Motor neuron (in vitro differentiated cells): ENCODE data around the gene GNPTG. TPM values are rescaled to one million over a fixed set of nuclear protein-coding genes. Genes with fewer than 3 reads are reported as not detected.

Experiments
- ATAC-seq, 8 experiments: fragments of 200-7000 bp; cut with Tn5 transposase; replicated peaks in 6 of 8; 2 replicates each; pipeline ENCODE4 v1.8.0; 2021; ENCODE audit warnings: mild to moderate bottlenecking in 8 of 8, moderate library complexity in 8 of 8
- H3K27ac ChIP-seq, 2 donors: fragments of 250-450 bp; sonication (Bioruptor Pico); 2 replicates each; pipeline ENCODE4 v1.9.0; 2021; ENCODE audit warnings: antibody characterized with exemption in 2 of 2, mild to moderate bottlenecking in 2 of 2, moderate library complexity in 1 of 2
- H3K4me1 ChIP-seq, 2 donors: fragments of 250-450 bp; sonication (Bioruptor Pico); replicated peaks in 1 of 2; 2 replicates each; pipeline ENCODE4 v1.6.1; 2021; ENCODE audit warnings: antibody characterized with exemption in 2 of 2, mild to moderate bottlenecking in 2 of 2, moderate library complexity in 1 of 2
- H3K4me3 ChIP-seq, 5 donors: fragments of 250-450 bp; sonication (Bioruptor Pico); 2 replicates each; pipeline ENCODE4 v1.9.0; 2021; ENCODE audit warnings: antibody characterized with exemption in 5 of 5, mild to moderate bottlenecking in 5 of 5, moderate library complexity in 4 of 5
- WGBS, 10 experiments: fragments of 450-650 bp; shearing (Covaris generic); methylation state at CpG; one replicate each; pipeline ENCODE4 v1.0.0; 2022; 5-methylcytosine and 5-hydroxymethylcytosine counted together
- in situ Hi-C, 9 experiments: fragments of 400-800 bp; cut with MboI; loops; one replicate each; pipeline ENCODE4 v1.15.0; 2021; ENCODE audit warnings: low sequenced_read_pairs in 9 of 9, low pct_unique_long_range_greater_than_20kb in 2 of 9; ENCODE audit not compliant: unreplicated experiment in 9 of 9
- total RNA-seq, 8 experiments: library from RNA; unstranded; fragments of 300-600 nt; gene quantifications; 2 replicates each; pipeline versions ENCODE4 v1.2.3 to v1.2.4, GENCODE V29; 2022

The GNPTG gene
- total RNA-seq, 8 experiments from 2014 or later: 13.4 to 90.4 (median 32.8) TPM

- in situ Hi-C loops: no loop called here
- Histone ChIP-seq H3K4me1 (no peaks in the 10 kb centered on the region), H3K27ac (no peak overlapping the region), H3K4me3 (no peak overlapping the region)
- WGBS, 10 experiments: 70 to 100% (median 94%) methylated on average over 1 to 9 of the region's 11 CpGs; no CpG with 5 or more reads in 5 of the 10 experiments
- no peak for ATAC-seq
Observed at GRCh38 chr16:1362807-1363206, 11.1 kb downstream of the GNPTG start.

- 12 to 100% (median 40%) methylated on average over 1 to 4 of the region's 18 CpGs; no CpG with 5 or more reads in 3 of the 10 experiments for WGBS, 10 experiments
- no peaks in the 10 kb centered on the region for H3K4me1 ChIP-seq
Observed at GRCh38 chr16:1363501-1364041, 11.8 kb downstream of the GNPTG start.

GRCh38 chr16:1364510-1364909 is 12.8 kb downstream of the GNPTG start:
- ATAC-seq: no peak
- Histone ChIP-seq H3K4me1 (no peaks in the 10 kb centered on the region), H3K27ac (no peak overlapping the region), H3K4me3 (no peak overlapping the region)
- in situ Hi-C loops: no loop called here
- WGBS, 10 experiments: 80 to 95% (median 87%) methylated on average over 2 to 7 of the region's 22 CpGs; no CpG with 5 or more reads in 6 of the 10 experiments

More at GRCh38 chr16:1363501-1364041, 11.8 kb downstream of the GNPTG start:
- no peak overlapping the region for H3K27ac ChIP-seq
- in situ Hi-C loops: no loop called here
- peak; percentile 63 to 87 (median 80) for ATAC-seq
- no peak overlapping the region for H3K4me3 ChIP-seq

GRCh38 chr16:1366060-1366711 is 14.5 kb downstream of the GNPTG start:
- peak in 1 of 8 experiments; percentile 8 for ATAC-seq
- in situ Hi-C loops: no loop called here
- H3K4me1 ChIP-seq: no peaks in the 10 kb centered on the region
- H3K27ac ChIP-seq: no peak overlapping the region
- WGBS, 10 experiments: 80 to 100% (median 88%) methylated on average over 1 to 14 of the region's 29 CpGs; no CpG with 5 or more reads in 3 of the 10 experiments
- no peak overlapping the region for H3K4me3 ChIP-seq

DNA sequence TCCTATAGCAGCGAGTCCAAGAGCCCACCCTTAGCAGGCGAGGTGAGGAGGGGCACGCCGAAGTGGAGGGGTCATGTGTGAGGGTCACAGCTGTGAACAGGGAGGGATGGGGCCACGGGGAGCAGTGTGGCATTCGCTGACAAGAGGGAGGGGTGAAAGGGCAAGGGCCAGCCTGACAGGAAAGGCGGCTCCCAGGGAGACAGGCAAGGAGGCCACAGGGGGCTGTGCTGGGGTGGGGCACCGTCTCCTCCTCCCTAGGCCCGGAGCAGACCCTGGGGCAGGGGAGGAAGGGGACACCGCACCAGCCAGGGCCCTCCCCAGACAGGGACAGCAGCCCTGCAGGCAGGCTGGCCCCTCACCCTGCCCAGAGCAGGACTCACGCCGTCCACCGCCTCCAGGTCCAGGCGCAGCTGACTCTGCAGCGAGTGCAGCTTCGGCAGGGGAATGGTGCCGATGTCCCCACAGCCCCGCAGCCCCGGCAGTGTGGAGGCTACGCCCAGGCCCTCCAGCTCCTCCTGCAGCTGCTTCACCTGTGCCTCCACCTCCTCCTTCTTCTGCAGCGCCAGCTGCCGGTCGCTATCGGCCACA is 15.1 kb downstream of the GNPTG start:
- no peaks in the 10 kb centered on the region for H3K4me1 ChIP-seq
- WGBS, 10 experiments: no CpG with 5 or more reads among the region's 24 CpGs
- no peak overlapping the region for H3K4me3 ChIP-seq
- in situ Hi-C loops: no loop called here
- no peak overlapping the region for H3K27ac ChIP-seq
- ATAC-seq: peak in 2 of 8 experiments; percentile 11 to 33

- ATAC-seq: no peak
- Histone ChIP-seq H3K4me3 (no peak overlapping the region), H3K27ac (no peak overlapping the region), H3K4me1 (no peaks in the 10 kb centered on the region)
- in situ Hi-C loops: no loop called here
- 83% methylated on average over 6 of the region's 27 CpGs; no CpG with 5 or more reads in 9 of the 10 experiments for WGBS, 10 experiments
Observed at GRCh38 chr16:1367486-1368174, 15.9 kb downstream of the GNPTG start.

DNA sequence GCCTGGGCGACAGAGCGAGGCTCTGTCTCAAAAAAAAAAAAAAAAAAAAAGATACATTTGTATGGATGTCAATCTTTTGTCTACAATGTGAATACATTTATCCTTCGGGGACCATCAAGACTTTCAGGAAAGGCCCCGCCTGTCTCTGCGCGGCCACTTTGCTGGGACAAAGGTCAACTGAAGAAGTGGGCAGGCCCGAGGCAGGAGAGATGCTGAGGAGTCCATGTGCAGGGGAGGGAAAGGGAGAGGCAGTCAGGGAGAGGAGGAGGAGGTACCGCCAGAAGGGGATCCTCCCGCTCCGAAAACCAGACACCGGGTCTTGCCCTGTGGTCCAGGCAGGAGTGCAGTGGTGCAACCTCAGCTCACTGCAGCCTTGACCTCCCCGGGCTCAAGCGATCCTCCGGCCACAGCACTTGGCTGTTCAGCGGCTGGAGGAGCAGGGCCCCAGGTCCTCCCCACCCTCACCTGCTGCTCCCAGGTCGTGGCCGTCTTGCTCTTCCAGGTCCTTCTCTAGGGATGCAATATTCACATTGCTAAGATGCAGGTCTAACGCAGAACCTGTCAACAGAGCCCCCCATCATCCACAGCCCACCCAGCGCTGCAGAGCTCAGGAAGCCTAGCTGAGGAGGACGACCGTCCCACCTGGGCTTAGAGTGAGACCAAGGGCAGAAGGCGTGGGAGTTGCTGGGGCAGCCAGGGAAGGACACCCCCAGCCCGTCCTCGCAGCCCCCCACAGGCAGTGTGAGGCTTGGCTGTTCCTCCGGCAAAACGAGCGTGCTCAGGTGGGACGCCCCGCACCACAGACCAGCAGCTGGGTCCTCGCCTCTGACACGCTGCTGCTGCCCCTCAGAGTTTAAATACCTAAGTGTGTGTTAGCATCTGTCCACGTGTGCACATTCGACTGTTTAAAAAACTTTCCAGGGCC is 19.6 kb downstream of the GNPTG start:
- in situ Hi-C loops: no loop called here
- H3K4me3 ChIP-seq: no peak overlapping the region
- H3K4me1 ChIP-seq: no peaks in the 10 kb centered on the region
- H3K27ac ChIP-seq: no peak overlapping the region
- 72 to 100% (median 85%) methylated on average over 1 to 5 of the region's 33 CpGs; no CpG with 5 or more reads in 3 of the 10 experiments for whole genome bisulfite sequencing, 10 experiments
- ATAC-seq: no peak

DNA sequence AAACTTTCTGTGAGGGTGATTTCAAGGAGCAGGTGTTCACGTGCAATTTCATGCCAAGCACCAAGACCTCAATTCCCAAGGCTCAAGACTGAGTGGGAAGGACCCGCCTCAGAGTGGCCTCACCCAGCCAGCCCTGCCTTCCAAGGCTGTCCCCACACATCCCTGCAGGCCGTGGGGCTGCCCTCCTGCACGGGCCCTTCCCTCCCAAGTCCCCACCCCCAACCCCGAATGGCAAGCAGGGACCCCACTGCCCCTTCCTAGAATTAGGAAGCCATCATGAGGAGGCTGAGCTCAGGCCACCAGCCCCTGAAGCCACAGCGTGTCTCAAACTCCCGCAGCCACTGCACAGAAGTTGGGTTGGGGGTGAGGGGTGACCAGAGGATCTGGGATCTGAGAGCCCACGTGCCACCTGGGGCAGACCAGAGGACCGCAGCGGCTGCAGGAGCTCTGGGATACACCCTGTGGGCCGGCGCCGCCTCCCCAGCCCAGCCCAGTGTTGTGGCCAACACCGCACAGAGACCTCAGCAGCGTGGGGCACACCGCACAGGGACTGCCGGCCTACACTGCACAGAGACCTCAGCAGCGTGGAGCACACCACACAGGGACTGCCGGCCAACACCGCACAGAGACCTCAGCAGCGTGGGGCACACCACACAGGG is 20.7 kb downstream of the GNPTG start:
- no peaks in the 10 kb centered on the region for H3K4me1 ChIP-seq
- no peak overlapping the region for H3K27ac ChIP-seq
- H3K4me3 ChIP-seq: no peak overlapping the region
- in situ Hi-C loops: no loop called here
- 83% methylated on average over 1 of the region's 21 CpGs; no CpG with 5 or more reads in 8 of the 10 experiments for WGBS, 10 experiments
- ATAC-seq: no peak

GRCh38 chr16:1374418-1375297 is 22.9 kb downstream of the GNPTG start:
- Histone ChIP-seq H3K4me3 (no peak overlapping the region), H3K4me1 (peaks cover 9 to 11% of the 10 kb centered on the region in 2 donors), H3K27ac (no peak overlapping the region)
- ATAC-seq: no peak
- in situ Hi-C loops: no loop called here
- WGBS, 10 experiments: 95% methylated on average over 9 of the region's 46 CpGs; no CpG with 5 or more reads in 9 of the 10 experiments

DNA sequence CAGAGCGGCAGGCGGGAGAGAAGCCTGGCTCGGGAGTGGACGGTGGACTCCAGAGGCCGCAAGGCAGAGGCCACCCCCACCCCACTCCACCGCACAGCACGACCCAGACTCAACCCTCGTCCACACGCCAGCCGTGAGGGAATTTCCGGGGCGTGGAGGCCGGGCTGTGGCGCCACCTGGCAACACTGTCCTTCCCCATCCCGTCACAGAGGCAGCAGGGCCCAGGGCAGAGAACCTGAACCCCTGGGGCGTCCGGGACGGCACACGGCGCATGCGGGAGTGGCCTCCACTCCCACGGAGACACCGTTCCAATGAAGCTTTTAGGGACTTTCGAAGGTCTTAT is 23.5 kb downstream of the GNPTG start:
- no peak for ATAC-seq
- Histone ChIP-seq H3K27ac (no peak overlapping the region), H3K4me1 (peaks cover 9 to 11% of the 10 kb centered on the region in 2 donors), H3K4me3 (no peak overlapping the region)
- WGBS, 10 experiments: 92 to 100% methylated on average over 1 to 7 of the region's 24 CpGs; no CpG with 5 or more reads in 8 of the 10 experiments
- in situ Hi-C loops: no loop called here

DNA sequence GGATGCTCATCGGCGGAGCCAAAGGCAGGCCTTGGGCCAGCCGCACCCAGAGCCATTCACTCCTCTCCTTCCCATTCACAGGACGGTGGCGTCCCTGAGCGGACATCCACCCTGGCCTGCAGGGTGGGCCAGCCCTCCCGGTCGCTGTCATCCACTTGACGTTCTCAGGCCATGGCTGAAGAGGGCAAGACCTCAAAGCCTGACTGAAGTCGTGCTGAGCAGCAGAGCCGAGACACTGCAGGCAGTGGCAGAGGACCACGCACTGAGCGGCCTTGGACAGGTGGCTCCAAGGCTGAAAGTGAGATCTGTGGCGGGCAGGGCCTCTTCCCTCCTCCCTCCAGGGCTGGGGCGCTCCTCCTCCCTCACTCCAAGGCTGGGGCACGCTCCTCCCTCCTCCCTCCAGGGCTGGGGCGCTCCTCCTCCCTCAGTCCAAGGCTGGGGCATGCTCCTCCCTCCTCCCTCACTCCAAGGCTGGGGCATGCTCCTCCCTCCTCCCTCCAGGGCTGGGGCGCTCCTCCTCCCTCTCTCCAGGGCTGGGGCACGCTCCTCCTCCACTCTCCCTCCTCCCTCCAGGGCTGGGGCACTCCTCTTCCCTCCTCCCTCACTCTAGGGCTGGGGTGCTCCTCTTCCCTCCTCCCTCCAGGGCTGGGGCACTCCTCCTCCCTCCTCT is 24.1 kb downstream of the GNPTG start:
- WGBS, 10 experiments: 40 to 100% (median 90%) methylated on average over 1 to 2 of the region's 19 CpGs; no CpG with 5 or more reads in 6 of the 10 experiments
- no peak overlapping the region for H3K4me3 ChIP-seq
- no peak for ATAC-seq
- peaks cover 9 to 11% of the 10 kb centered on the region in 2 donors for H3K4me1 ChIP-seq
- no peak overlapping the region for H3K27ac ChIP-seq
- in situ Hi-C loops: no loop called here
